Measurements from ENCODE around the gene IGF2R. TPM values are rescaled to one million over a fixed set of nuclear protein-coding genes. Genes with fewer than 3 reads are reported as not detected.

Gene IGF2R
- total RNA-seq, 6 experiments from 2014 or later, result 77.3 to 119 (median 88.1) TPM

DNA sequence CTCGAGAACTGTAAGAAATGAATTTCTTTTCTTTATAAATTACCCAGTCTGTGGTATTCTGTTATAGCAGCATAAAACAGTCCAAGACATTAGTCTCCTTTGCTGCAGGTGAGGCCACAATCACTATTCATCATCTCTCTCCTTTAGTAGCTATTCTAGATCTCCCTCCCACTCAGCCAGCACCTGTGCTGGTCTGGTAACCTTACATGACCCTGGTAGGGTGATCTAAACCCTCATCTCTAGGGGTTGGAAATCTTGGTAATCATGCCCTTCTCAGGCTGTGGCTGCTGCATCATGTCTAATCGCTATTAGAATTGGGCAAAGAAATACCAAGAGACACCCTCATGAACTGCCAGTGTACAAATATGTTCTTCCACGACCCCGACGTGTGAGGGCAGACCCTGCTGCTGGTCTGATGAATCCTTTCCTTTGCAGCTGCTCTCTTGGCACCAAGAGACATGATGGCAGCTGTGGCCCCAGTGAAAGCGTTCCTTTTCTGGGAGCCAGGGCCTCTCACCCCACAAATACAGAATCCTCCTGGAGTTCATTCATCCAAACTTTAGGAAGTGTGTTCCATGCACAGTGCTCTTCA, 23.0 kb upstream of the IGF2R start:
- Mint-ChIP-seq H3K27me3 (ENCODE audit: insufficient read depth) (peaks cover 11% of the 10 kb centered on the region), H3K9me3 (peaks cover 21% of the 10 kb centered on the region), H3K36me3 (ENCODE audit: low read depth) (peaks cover 13% of the 10 kb centered on the region), H3K4me1 (ENCODE audit: low read depth) (peaks cover 18% of the 10 kb centered on the region), H3K27ac (no peak overlapping the region), H3K4me3 (no peak overlapping the region)
- TF ChIP-seq, protein P1, sequence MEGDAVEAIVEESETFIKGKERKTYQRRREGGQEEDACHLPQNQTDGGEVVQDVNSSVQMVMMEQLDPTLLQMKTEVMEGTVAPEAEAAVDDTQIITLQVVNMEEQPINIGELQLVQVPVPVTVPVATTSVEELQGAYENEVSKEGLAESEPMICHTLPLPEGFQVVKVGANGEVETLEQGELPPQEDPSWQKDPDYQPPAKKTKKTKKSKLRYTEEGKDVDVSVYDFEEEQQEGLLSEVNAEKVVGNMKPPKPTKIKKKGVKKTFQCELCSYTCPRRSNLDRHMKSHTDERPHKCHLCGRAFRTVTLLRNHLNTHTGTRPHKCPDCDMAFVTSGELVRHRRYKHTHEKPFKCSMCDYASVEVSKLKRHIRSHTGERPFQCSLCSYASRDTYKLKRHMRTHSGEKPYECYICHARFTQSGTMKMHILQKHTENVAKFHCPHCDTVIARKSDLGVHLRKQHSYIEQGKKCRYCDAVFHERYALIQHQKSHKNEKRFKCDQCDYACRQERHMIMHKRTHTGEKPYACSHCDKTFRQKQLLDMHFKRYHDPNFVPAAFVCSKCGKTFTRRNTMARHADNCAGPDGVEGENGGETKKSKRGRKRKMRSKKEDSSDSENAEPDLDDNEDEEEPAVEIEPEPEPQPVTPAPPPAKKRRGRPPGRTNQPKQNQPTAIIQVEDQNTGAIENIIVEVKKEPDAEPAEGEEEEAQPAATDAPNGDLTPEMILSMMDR (IDR thresholded peaks at IDR 0.05), result no peak
- no peak for DNase-seq

DNA sequence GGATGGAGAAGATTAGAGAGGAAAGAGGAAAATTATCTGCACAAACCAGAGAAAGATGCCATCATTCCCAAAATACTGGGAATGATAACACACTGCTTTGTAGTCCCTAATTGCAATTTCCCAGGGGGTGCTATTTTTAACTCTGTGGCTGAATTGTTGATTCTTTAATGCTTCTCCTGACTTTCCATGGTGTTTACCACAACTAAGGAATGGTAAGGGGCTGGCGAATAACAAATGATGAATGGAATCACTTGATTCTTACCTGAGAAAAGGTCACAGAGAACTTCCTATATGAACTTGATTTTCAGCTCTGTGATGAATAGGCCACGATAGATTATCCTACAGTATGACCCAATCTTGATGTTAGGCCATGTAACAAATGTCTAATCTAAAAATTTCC, 22.0 kb upstream of the IGF2R start:
- Mint-ChIP-seq H3K36me3 (ENCODE audit: low read depth) (peaks cover 13% of the 10 kb centered on the region), H3K4me1 (ENCODE audit: low read depth) (peaks cover 26% of the 10 kb centered on the region)
- TF ChIP-seq, protein P1 (IDR thresholded peaks at IDR 0.05), result no peak

DNA sequence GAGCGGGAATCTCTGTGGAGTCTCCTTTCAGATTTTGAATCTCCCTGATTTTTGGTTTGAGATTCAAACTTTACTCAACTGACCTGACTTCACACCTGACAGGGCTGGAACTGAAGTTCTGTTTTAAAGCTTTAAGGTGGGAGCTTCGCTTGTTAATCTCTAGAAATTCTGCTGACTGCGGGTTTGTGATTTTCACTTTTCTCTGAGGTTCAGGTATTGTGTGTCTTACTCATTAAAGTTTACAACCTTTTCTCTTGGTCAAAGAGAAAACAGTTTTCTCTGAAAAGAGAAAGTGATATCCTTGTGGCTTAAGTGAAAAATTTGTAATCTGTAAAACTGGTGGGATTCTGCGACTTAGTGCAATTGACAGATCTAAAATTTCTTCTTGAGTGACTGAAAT, 20.7 kb upstream of the IGF2R start:
- no peak overlapping the region for H3K4me3 Mint-ChIP-seq
- peaks cover 18% of the 10 kb centered on the region for H3K27me3 Mint-ChIP-seq (ENCODE audit: insufficient read depth)
- TF ChIP-seq, protein P1 (IDR thresholded peaks at IDR 0.05), result no peak
- H3K9me3 Mint-ChIP-seq, result peaks cover 17% of the 10 kb centered on the region
- H3K36me3 Mint-ChIP-seq (ENCODE audit: low read depth), result peaks cover 13% of the 10 kb centered on the region
- no peak overlapping the region for H3K27ac Mint-ChIP-seq
- DNase-seq, result no peak
- peaks cover 17% of the 10 kb centered on the region for H3K4me1 Mint-ChIP-seq (ENCODE audit: low read depth)

More for the DNA sequence above, 22.0 kb upstream of the IGF2R start:
- no peak overlapping the region for H3K4me3 Mint-ChIP-seq
- peaks cover 21% of the 10 kb centered on the region for H3K9me3 Mint-ChIP-seq
- no peak overlapping the region for H3K27ac Mint-ChIP-seq
- H3K27me3 Mint-ChIP-seq (ENCODE audit: insufficient read depth), result peaks cover 15% of the 10 kb centered on the region
- no peak for DNase-seq

DNA sequence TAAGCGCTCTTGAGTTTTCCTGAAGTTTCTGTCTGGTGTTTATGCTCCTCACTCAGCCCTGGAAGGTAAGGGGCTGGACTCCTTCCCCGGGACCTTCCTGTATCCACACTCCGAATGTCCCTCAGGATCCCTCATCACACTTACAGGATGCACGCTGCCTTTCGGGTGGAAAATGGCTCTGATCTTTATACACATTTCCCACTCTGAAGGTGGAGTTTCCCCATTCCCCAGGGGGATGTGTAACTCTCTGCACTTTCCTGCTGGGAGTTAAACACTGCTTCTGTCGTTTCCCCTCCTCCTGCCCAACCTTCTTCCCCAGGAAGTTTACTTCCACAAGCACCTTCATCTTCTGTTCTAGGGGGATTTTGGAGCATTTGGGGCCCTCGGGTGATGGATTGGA, 17.1 kb upstream of the IGF2R start:
- Mint-ChIP-seq H3K4me3 (no peak overlapping the region), H3K4me1 (ENCODE audit: low read depth) (peaks cover 18% of the 10 kb centered on the region), H3K36me3 (ENCODE audit: low read depth) (no peaks in the 10 kb centered on the region), H3K27me3 (ENCODE audit: insufficient read depth) (peaks cover 14% of the 10 kb centered on the region), H3K27ac (no peak overlapping the region), H3K9me3 (no peaks in the 10 kb centered on the region)
- TF ChIP-seq, protein P1 (IDR thresholded peaks at IDR 0.05), result no peak
- DNase-seq, result no peak

DNA sequence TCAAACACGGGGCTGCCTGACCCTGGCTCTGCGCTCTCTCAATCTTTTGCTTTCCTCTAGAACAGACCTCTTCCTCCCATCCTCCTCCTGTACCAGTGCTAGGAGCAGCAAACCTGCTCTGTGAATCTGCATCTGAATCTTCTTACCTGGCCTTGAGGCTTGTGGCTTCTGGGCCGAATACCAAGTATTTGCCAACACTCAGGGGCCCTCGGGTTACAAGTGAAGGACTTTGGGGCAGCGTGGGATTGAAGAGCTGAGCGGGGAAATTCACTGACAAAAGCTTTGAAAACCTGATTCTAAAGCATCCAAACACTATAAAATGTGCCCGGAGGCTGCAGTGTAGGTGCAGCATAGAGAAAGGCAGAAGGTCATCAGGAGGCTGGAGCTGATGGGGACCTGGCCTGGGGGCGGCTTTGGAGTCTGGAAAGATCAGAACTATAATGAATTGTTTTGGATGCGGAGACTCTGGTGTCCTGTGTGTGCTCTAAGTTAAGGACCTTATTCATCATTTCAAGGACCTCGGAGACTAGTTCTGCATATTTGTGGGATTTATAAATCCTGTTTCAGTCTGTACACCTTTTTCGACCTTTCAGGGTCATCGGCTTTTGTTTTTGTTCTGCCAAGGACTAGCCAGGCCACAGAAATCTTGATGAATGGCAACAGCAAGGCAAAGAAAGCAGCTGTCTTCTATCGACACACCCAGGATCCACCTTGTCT, 16.4 kb upstream of the IGF2R start:
- DNase-seq, result no peak
- H3K27me3 Mint-ChIP-seq (ENCODE audit: insufficient read depth), result peaks cover 13% of the 10 kb centered on the region
- no peak overlapping the region for H3K4me3 Mint-ChIP-seq
- no peak overlapping the region for H3K27ac Mint-ChIP-seq
- TF ChIP-seq, protein P1 (IDR thresholded peaks at IDR 0.05), result no peak
- no peaks in the 10 kb centered on the region for H3K9me3 Mint-ChIP-seq
- no peaks in the 10 kb centered on the region for H3K36me3 Mint-ChIP-seq (ENCODE audit: low read depth)
- peaks cover 18% of the 10 kb centered on the region for H3K4me1 Mint-ChIP-seq (ENCODE audit: low read depth)
